Measurements from ENCODE around the gene SNAP47.

DNA sequence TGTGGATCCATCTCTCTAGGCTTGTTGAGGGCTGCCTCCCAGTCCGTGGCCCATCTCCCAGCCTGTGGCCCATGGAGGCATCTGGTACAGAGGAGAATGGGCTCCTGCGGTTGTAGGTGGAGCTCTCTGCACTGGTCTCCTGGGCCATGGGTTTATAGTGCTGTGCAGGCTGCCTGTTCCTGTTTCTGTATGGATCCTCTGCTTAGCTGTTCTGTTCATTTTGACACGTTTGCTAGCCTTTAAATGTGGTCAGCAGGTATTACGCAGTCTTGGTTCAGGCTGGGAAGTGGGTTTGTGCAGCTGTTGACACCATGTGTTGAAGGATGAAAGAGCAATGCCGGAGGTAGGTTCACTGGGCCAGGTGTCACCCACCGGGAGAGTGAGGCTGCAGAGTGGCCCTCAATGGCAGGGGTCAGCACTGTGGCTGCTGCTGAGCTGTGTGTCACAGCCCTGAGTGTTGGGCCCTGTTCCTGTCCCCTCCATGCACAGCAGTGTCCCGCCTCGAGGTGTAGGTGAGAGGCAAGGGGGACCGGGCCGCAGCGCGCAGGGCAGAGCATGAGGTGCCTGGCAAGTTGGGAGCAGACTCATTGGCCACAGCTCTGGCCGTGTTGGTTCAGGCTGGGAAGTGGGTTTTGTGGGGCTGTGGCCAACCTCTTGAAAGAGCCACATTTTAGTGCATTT, 39.0 kb downstream of the SNAP47 start:
- TF ChIP-seq, protein P1, sequence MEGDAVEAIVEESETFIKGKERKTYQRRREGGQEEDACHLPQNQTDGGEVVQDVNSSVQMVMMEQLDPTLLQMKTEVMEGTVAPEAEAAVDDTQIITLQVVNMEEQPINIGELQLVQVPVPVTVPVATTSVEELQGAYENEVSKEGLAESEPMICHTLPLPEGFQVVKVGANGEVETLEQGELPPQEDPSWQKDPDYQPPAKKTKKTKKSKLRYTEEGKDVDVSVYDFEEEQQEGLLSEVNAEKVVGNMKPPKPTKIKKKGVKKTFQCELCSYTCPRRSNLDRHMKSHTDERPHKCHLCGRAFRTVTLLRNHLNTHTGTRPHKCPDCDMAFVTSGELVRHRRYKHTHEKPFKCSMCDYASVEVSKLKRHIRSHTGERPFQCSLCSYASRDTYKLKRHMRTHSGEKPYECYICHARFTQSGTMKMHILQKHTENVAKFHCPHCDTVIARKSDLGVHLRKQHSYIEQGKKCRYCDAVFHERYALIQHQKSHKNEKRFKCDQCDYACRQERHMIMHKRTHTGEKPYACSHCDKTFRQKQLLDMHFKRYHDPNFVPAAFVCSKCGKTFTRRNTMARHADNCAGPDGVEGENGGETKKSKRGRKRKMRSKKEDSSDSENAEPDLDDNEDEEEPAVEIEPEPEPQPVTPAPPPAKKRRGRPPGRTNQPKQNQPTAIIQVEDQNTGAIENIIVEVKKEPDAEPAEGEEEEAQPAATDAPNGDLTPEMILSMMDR (IDR thresholded peaks at IDR 0.05) = no peak
- no peak for TF ChIP-seq EZH2 (IDR thresholded peaks at IDR 0.05)
- no peak for TF ChIP-seq EZH2phosphoT487 (IDR thresholded peaks at IDR 0.05)
